ENCODE measurements around the gene LPP. TPM values are rescaled to one million over a fixed set of nuclear protein-coding genes. Genes with fewer than 3 reads are reported as not detected.

LPP gene
- total RNA-seq, 6 experiments from 2014 or later, result 41.5 to 90.5 (median 69.5) TPM

- Histone ChIP-seq H3K36me3 (no peaks in the 10 kb centered on the region), H3K27me3 (no peaks in the 10 kb centered on the region), H3K4me1 (peaks cover 0 to 13% (median 4%) of the 10 kb centered on the region in 4 donors), H3K27ac (no peak overlapping the region), H3K4me3 (no peak overlapping the region), H3K9me3 (no peaks in the 10 kb centered on the region)
- TF ChIP-seq POLR2A (IDR thresholded peaks at IDR 0.05) (no peak), CTCF (IDR thresholded peaks at IDR 0.05) (no peak)
- DNase-seq, result no peak
- intact Hi-C loops (cut with DNase I), result no loop called here
- WGBS (ENCODE audit: insufficient coverage, low coverage, low lambda C conversion rate, missing lambda C conversion rate), result 85% methylated on average over 2 of the region's 2 CpGs
- ATAC-seq, result no peak
These were observed 156.3 kb downstream of the LPP start for GRCh38 chr3:188310270-188310710.

- TF ChIP-seq CTCF (IDR thresholded peaks at IDR 0.05) (no peak), POLR2A (IDR thresholded peaks at IDR 0.05) (no peak)
- intact Hi-C loops (cut with DNase I), result no loop called here
- WGBS (ENCODE audit: insufficient coverage, low coverage, low lambda C conversion rate, missing lambda C conversion rate), result 66% methylated on average over 2 of the region's 2 CpGs
These were observed 161.6 kb downstream of the LPP start for GRCh38 chr3:188315553-188315952.

GRCh38 chr3:188316021-188316722 is 162.2 kb downstream of the LPP start:
- Histone ChIP-seq H3K27me3 (no peaks in the 10 kb centered on the region), H3K4me3 (no peak overlapping the region), H3K36me3 (no peaks in the 10 kb centered on the region), H3K9me3 (no peaks in the 10 kb centered on the region), H3K27ac (peak overlapping the region in 2 of 3 donors; percentile 61 to 76), H3K4me1 (peaks cover 0 to 20% (median 6%) of the 10 kb centered on the region in 4 donors)
- TF ChIP-seq POLR2A (IDR thresholded peaks at IDR 0.05), result no peak
- TF ChIP-seq CTCF (IDR thresholded peaks at IDR 0.05), result no peak
- WGBS (ENCODE audit: insufficient coverage, low coverage, low lambda C conversion rate, missing lambda C conversion rate), result 35% methylated on average over 6 of the region's 6 CpGs
- DNase-seq (peak in 1 of 3 donors; percentile 60), ATAC-seq (peak; percentile 79 to 95 (median 87))
- intact Hi-C loops (cut with DNase I), result no loop called here

More at GRCh38 chr3:188315553-188315952, 161.6 kb downstream of the LPP start:
- H3K36me3 ChIP-seq, result no peaks in the 10 kb centered on the region
- H3K27ac ChIP-seq, result peak overlapping the region in 2 of 3 donors; percentile 61 to 76
- H3K4me1 ChIP-seq, result peaks cover 0 to 19% (median 6%) of the 10 kb centered on the region in 4 donors
- no peaks in the 10 kb centered on the region for H3K27me3 ChIP-seq
- H3K9me3 ChIP-seq, result no peaks in the 10 kb centered on the region
- no peak for DNase-seq
- H3K4me3 ChIP-seq, result no peak overlapping the region
- ATAC-seq, result no peak

- H3K27me3 ChIP-seq, result no peaks in the 10 kb centered on the region
- peaks cover 0 to 25% (median 6%) of the 10 kb centered on the region in 4 donors for H3K4me1 ChIP-seq
- no peak overlapping the region for H3K4me3 ChIP-seq
- H3K27ac ChIP-seq, result peak overlapping the region in 1 of 3 donors; percentile 76
- ATAC-seq (peak in 3 of 4 donors; percentile 12 to 29 (median 24)), DNase-seq (no peak)
- intact Hi-C loops (cut with DNase I), result no loop called here
- WGBS (ENCODE audit: insufficient coverage, low coverage, low lambda C conversion rate, missing lambda C conversion rate), result 63% methylated on average over 3 of the region's 3 CpGs
- no peaks in the 10 kb centered on the region for H3K9me3 ChIP-seq
- no peaks in the 10 kb centered on the region for H3K36me3 ChIP-seq
- TF ChIP-seq CTCF (IDR thresholded peaks at IDR 0.05), result no peak
- no peak for TF ChIP-seq POLR2A (IDR thresholded peaks at IDR 0.05)
These were observed 162.7 kb downstream of the LPP start for GRCh38 chr3:188316723-188317070.

Data from right lobe of liver (tissue), 6 donors.